NCI-H345 treated with DMSO at 0.1 percent for 48 hours (cell line): ENCODE measurements around the gene MUS81.

Source experiments
- DNase-seq: peaks from one replicate; lab custom pipeline; 2025; ENCODE audit not compliant: unreplicated experiment; lab: John Stamatoyannopoulos, UW

Gene MUS81

GRCh38 chr11:65911682-65912568 is 51.7 kb downstream of the MUS81 start:
- no peak for DNase-seq

GRCh38 chr11:65912845-65913244 is 52.6 kb downstream of the MUS81 start:
- DNase-seq, result no peak

GRCh38 chr11:65915101-65915820 is 55.0 kb downstream of the MUS81 start:
- no peak for DNase-seq

GRCh38 chr11:65915821-65916251 is 55.6 kb downstream of the MUS81 start:
- no peak for DNase-seq
